ENCODE measurements around the gene MTMR1. TPM values are rescaled to one million over a fixed set of nuclear protein-coding genes. Genes with fewer than 3 reads are reported as not detected.

The MTMR1 gene
- total RNA-seq, 1 experiment from 2014 or later, result 15.6 TPM

- TF ChIP-seq ATF1 (CRISPR knock-in tag; IDR thresholded peaks at IDR 0.05) (no peak), SP1 (CRISPR knock-in tag; conservative IDR thresholded peaks at IDR 0.05) (no peak), ELF4 (CRISPR knock-in tag; IDR thresholded peaks at IDR 0.05; ENCODE audit: low read depth) (no peak), ZNF121 (CRISPR knock-in tag; IDR thresholded peaks at IDR 0.05) (no peak), FOXJ3 (CRISPR knock-in tag; IDR thresholded peaks at IDR 0.05; ENCODE audit: borderline replicate concordance) (no peak), CREM (CRISPR knock-in tag; IDR thresholded peaks at IDR 0.05) (no peak)
Measured at GRCh38 chrX:150701377-150701776, 8.2 kb downstream of the MTMR1 start (continued).

- no peak for ATAC-seq
Measured at GRCh38 chrX:150702966-150703694, 9.9 kb downstream of the MTMR1 start.

GRCh38 chrX:150703695-150703974 is 10.4 kb downstream of the MTMR1 start:
- H3K36me3 Mint-ChIP-seq, result peaks cover 11% of the 10 kb centered on the region; the same call in 1 of the 2 replicates
- H3K9me3 Mint-ChIP-seq, result no peaks in the 10 kb centered on the region
- H3K4me1 Mint-ChIP-seq, result peaks cover 7% of the 10 kb centered on the region
- POLR2A ChIA-PET, result no interaction called here
- no peak for ATAC-seq
- CTCF ChIA-PET, result interaction anchor here (1.9 kb wide), 1 partner anchor 20 kb away, joined by 6 read pairs; no protein-coding TSS in a partner anchor
- H3K27ac Mint-ChIP-seq, result no peak overlapping the region
- TF ChIP-seq ZNF281 (CRISPR knock-in tag; IDR thresholded peaks at IDR 0.05) (no peak), PREB (CRISPR knock-in tag; IDR thresholded peaks at IDR 0.05; ENCODE audit: borderline replicate concordance) (no peak), ZNF423 (CRISPR knock-in tag; IDR thresholded peaks at IDR 0.05) (no peak), JAZF1 (CRISPR knock-in tag; IDR thresholded peaks at IDR 0.05) (no peak), TCF7 (CRISPR knock-in tag; IDR thresholded peaks at IDR 0.05; ENCODE audit: low read depth) (no peak), CREM (CRISPR knock-in tag; IDR thresholded peaks at IDR 0.05) (no peak), ATF6 (CRISPR knock-in tag; IDR thresholded peaks at IDR 0.05) (no peak)
- DNase-seq (ENCODE audit: low spot score), result no peak
- no peak overlapping the region for H3K4me3 Mint-ChIP-seq
- no peaks in the 10 kb centered on the region for H3K27me3 Mint-ChIP-seq (ENCODE audit: low read depth)

More at GRCh38 chrX:150702966-150703694, 9.9 kb downstream of the MTMR1 start:
- ChIA-PET CTCF (interaction anchor here (1.9 kb wide), 1 partner anchor 19 kb away, joined by 6 read pairs; no protein-coding TSS in a partner anchor), POLR2A (no interaction called here)
- Mint-ChIP-seq H3K9me3 (no peaks in the 10 kb centered on the region), H3K27ac (no peak overlapping the region), H3K27me3 (ENCODE audit: low read depth) (no peaks in the 10 kb centered on the region), H3K4me3 (no peak overlapping the region), H3K4me1 (peaks cover 7% of the 10 kb centered on the region), H3K36me3 (peaks cover 11% of the 10 kb centered on the region; the same call in 1 of the 2 replicates)
- no peak for DNase-seq (ENCODE audit: low spot score)
- TF ChIP-seq ZNF317 (CRISPR knock-in tag; IDR thresholded peaks at IDR 0.05; ENCODE audit: borderline replicate concordance, low read depth) (no peak), ZNF425 (CRISPR knock-in tag; conservative IDR thresholded peaks at IDR 0.05) (no peak), NR3C1 (CRISPR knock-in tag; conservative IDR thresholded peaks at IDR 0.05; ENCODE audit: low read depth) (no peak)

Measured in WTC11 (cell line).